HepG2 (cell line): ENCODE measurements around the gene TRIM4. TPM values are rescaled to one million over a fixed set of nuclear protein-coding genes. Genes with fewer than 3 reads are reported as not detected.

Experiments used
- ATAC-seq: fragments of 200-7000 bp; cut with Tn5 transposase; 3 replicates; pipeline ENCODE4 v1.9.1; 2020; ENCODE audit warnings: mild to moderate bottlenecking, moderate library complexity
- BruUV-seq: library from RNA; stranded (reverse); fragments of 400-500 nt; replicated peaks from 2 replicates; lab custom pipeline; 2021; lab: Mats Ljungman, UMichigan
- CTCF ChIA-PET: fragments of 300-600 bp; formaldehyde crosslinking; extraction: SDS; loops from one replicate; lab custom pipeline; 2021; ENCODE audit warnings: low total read pairs, inconsistent platforms, low intra/inter-chr PET ratio; lab: Yijun Ruan, JAX
- POLR2A ChIA-PET: fragments of 350-600 bp; sonication (Branson Sonifier 250); formaldehyde crosslinking; loops from one replicate; lab custom pipeline; 2020; ENCODE audit warnings: antibody characterized with exemption, inconsistent platforms; lab: Yijun Ruan, JAX
- DNase-seq: peaks from one replicate; pipeline ENCODE4 v3.0.0-alpha.2; 2015; ENCODE audit warnings: low spot score
- FAIRE-seq: peaks from 3 replicates; lab custom pipeline; 2011; peaks lifted over from hg19 to GRCh38; lab: Jason Lieb, UNC
- H2AFZ ChIP-seq: one replicate; pipeline ENCODE4 v1.6.1; 2011; ENCODE audit warnings: low read length, inconsistent platforms
- H3K27ac ChIP-seq: fragments of 300-600 bp; 3 replicates; pipeline ENCODE4 v1.8.0; 2011; ENCODE audit warnings: mixed run types, mild to moderate bottlenecking, mixed read lengths, low read length, inconsistent platforms; ENCODE audit not compliant: insufficient read depth; ENCODE audit errors: extremely low read length
- H3K27me3 ChIP-seq, 2 experiments: fragments of 200-600 bp in 1 of 2; 2 replicates in 1 of 2; 3 replicates in 1 of 2; pipeline versions ENCODE4 v1.6.0 to v1.8.0; 2011; ENCODE audit warnings: low read length in 2 of 2, mild to moderate bottlenecking in 2 of 2, moderate library complexity in 2 of 2, inconsistent platforms in 1 of 2; ENCODE audit not compliant: insufficient read depth in 2 of 2, control insufficient read depth in 1 of 2
- H3K36me3 ChIP-seq, 2 experiments: fragments of 200-600 bp in 1 of 2; replicated peaks in 1 of 2; 2 replicates in 1 of 2; 3 replicates in 1 of 2; pipeline versions ENCODE4 v1.5.1 to v1.8.0; 2011; ENCODE audit warnings: low read length in 2 of 2, inconsistent platforms in 1 of 2; ENCODE audit not compliant: insufficient read depth in 2 of 2, control insufficient read depth in 1 of 2
- H3K4me1 ChIP-seq: 2 replicates; pipeline ENCODE4 v1.5.1; 2012; ENCODE audit warnings: low read length, inconsistent platforms; ENCODE audit not compliant: insufficient read depth
- H3K4me2 ChIP-seq: 2 replicates; pipeline ENCODE4 v1.6.0; 2011; ENCODE audit warnings: low read depth, low read length, inconsistent platforms
- H3K4me3 ChIP-seq, 3 experiments: fragments of 200-600 bp in 1 of 3; sonication (generic), shearing (Covaris generic) in 1 of 3; replicated peaks in 1 of 3; 2 replicates each; pipeline ENCODE4 v1.5.1; 2011 to 2016; ENCODE audit warnings: low read length in 3 of 3, inconsistent platforms in 2 of 3, low read depth in 2 of 3, mild to moderate bottlenecking in 2 of 3, control low read depth in 1 of 3, mixed read lengths in 1 of 3; ENCODE audit not compliant: insufficient read depth in 1 of 3
- H3K79me2 ChIP-seq: one replicate; pipeline ENCODE4 v1.6.1; 2011; ENCODE audit warnings: low read length, inconsistent platforms; ENCODE audit not compliant: insufficient read depth
- H3K9ac ChIP-seq: 2 replicates; pipeline ENCODE4 v1.6.0; 2011; ENCODE audit warnings: mild to moderate bottlenecking, low read depth, low read length, inconsistent platforms; ENCODE audit not compliant: insufficient read depth
- H3K9me3 ChIP-seq: 2 replicates; pipeline ENCODE4 v1.5.1; 2012; ENCODE audit warnings: mild to moderate bottlenecking, low read length
- H4K20me1 ChIP-seq: 2 replicates; pipeline ENCODE4 v1.6.0; 2011; ENCODE audit warnings: inconsistent platforms, mild to moderate bottlenecking, low read length, moderate library complexity; ENCODE audit not compliant: insufficient read depth
- ATAD3A ChIP-seq: sonication (generic); formaldehyde crosslinking; IDR thresholded peaks from 2 replicates; pipeline ENCODE4 v1.4.0; 2020; ENCODE audit warnings: missing genetic modification reagents
- EZH2 ChIP-seq: conservative IDR thresholded peaks from 2 replicates; pipeline ENCODE4 v1.6.1; 2012; ENCODE audit warnings: mild to moderate bottlenecking, low read depth, low read length, moderate library complexity
- JARID2 ChIP-seq: sonication (generic); formaldehyde crosslinking; IDR thresholded peaks from 2 replicates; pipeline ENCODE4 v1.8.1; 2023; ENCODE audit warnings: missing genetic modification reagents, inconsistent platforms; ENCODE audit not compliant: insufficient replicate concordance
- KMT2B ChIP-seq: IDR thresholded peaks from 2 replicates; pipeline ENCODE4 v1.6.1; 2016; ENCODE audit warnings: missing genetic modification reagents, missing compliant biosample characterization
- MAFF ChIP-seq: IDR thresholded peaks from 2 replicates; pipeline ENCODE4 v1.6.1; 2011; ENCODE audit warnings: low read depth, low read length, improper control_type of control experiment
- NCOA2 ChIP-seq: sonication (generic); formaldehyde crosslinking; IDR thresholded peaks from 2 replicates; pipeline ENCODE4 v1.8.0; 2022; ENCODE audit warnings: inconsistent platforms
- NFRKB ChIP-seq: fragments of 450-650 bp; IDR thresholded peaks from 2 replicates; pipeline ENCODE4 v1.6.1; 2017
- TSC22D2 ChIP-seq: sonication (generic); formaldehyde crosslinking; IDR thresholded peaks from 2 replicates; pipeline ENCODE4 v1.5.1; 2020; ENCODE audit warnings: missing genetic modification reagents, mild to moderate bottlenecking, borderline replicate concordance
- ZBED4 ChIP-seq: sonication (generic); formaldehyde crosslinking; IDR thresholded peaks from 2 replicates; pipeline ENCODE4 v1.4.0; 2020; ENCODE audit warnings: missing genetic modification reagents, borderline replicate concordance
- ZNF3 ChIP-seq: IDR thresholded peaks from 2 replicates; pipeline ENCODE4 v1.7.0; 2017; ENCODE audit warnings: inconsistent platforms
- ZNF749 ChIP-seq: sonication (generic); formaldehyde crosslinking; IDR thresholded peaks from 2 replicates; pipeline ENCODE4 v1.8.0; 2022; ENCODE audit warnings: mild to moderate bottlenecking, missing genetic modification reagents, moderate library complexity, borderline replicate concordance
- ZNF772 ChIP-seq: sonication (generic); formaldehyde crosslinking; IDR thresholded peaks from 2 replicates; pipeline ENCODE4 v1.5.0; 2020; ENCODE audit warnings: mild to moderate bottlenecking, missing genetic modification reagents
- WGBS: methylation state at CpG from one replicate; pipeline ENCODE4 v1.1.6; 2017; ENCODE audit warnings: low lambda C conversion rate; 5-methylcytosine and 5-hydroxymethylcytosine counted together
- in situ Hi-C: cut with HindIII; loops from 2 replicates; pipeline ENCODE4 v1.10.0; 2017; ENCODE audit warnings: low pct_unique_long_range_greater_than_20kb; ENCODE audit not compliant: extremely low pct_ligation_motif_present
- intact Hi-C: fragments of 100-400 bp; cut with micrococcal nuclease; formaldehyde crosslinking; loops from one replicate; pipeline ENCODE4 v1.10.0; 2022; ENCODE audit not compliant: unreplicated experiment
- polyA plus RNA-seq, 8 experiments: library from polyadenylated mRNA; depleted of rRNA in 3 of 8; stranded (reverse) in 7 of 8; unstranded in 1 of 8; fragments of >200 nt; fragmentation: Illumina TruSeq in 4 of 8; extraction: Trizol in 4 of 8; gene quantifications; 2 replicates each; pipeline versions ENCODE4 v1.2.1 to v1.2.3, GENCODE V29; 2011 to 2016; ENCODE audit warnings: low read depth in 4 of 8, missing spikeins in 1 of 8, mixed read lengths in 1 of 8; ENCODE audit not compliant: insufficient read depth in 1 of 8
- total RNA-seq, 5 experiments: library from RNA; depleted of rRNA; stranded (reverse); fragments of >200 nt; fragmentation: Illumina TruSeq; extraction: Trizol; gene quantifications; 2 replicates each; pipeline ENCODE4 v1.2.3, GENCODE V29; 2016; ENCODE audit warnings: low read depth in 1 of 5
- TF ChIP-seq, protein P1 (sequence below): sonication (generic); formaldehyde crosslinking; IDR thresholded peaks from 2 replicates; pipeline ENCODE4 v1.5.0; 2020; ENCODE audit warnings: mild to moderate bottlenecking, missing genetic modification reagents
- TF ChIP-seq, protein P2 (sequence below): sonication (generic); formaldehyde crosslinking; IDR thresholded peaks from 2 replicates; pipeline ENCODE4 v1.5.0; 2020; ENCODE audit warnings: mild to moderate bottlenecking, missing genetic modification reagents, moderate library complexity
- TF ChIP-seq, protein P3 (sequence below): sonication (generic); formaldehyde crosslinking; IDR thresholded peaks from 2 replicates; pipeline ENCODE4 v1.5.1; 2020; ENCODE audit warnings: mild to moderate bottlenecking, missing genetic modification reagents, moderate library complexity
- TF ChIP-seq, protein P4 (sequence below): sonication (generic); formaldehyde crosslinking; IDR thresholded peaks from 2 replicates; pipeline ENCODE4 v1.5.0; 2020; ENCODE audit warnings: mild to moderate bottlenecking, low read depth, missing genetic modification reagents, borderline replicate concordance

Gene TRIM4
- total and polyA plus RNA-seq, 2 of the 13 experiments (the other 11 are each of a cell fraction or from before 2014, with no cell fraction given), result 17.6 to 21.7 TPM

- no peaks in the 10 kb centered on the region for H3K4me1 ChIP-seq
- no peaks in the 10 kb centered on the region for H3K9me3 ChIP-seq
- no peaks in the 10 kb centered on the region for H4K20me1 ChIP-seq
- in situ Hi-C loops, result no loop called here
- ChIA-PET CTCF (no interaction called here), POLR2A (no interaction called here)
- H3K27me3 ChIP-seq, result no peaks in the 10 kb centered on the region
- no peak overlapping the region for H3K27ac ChIP-seq
- intact Hi-C loops, result no loop called here
- no peaks in the 10 kb centered on the region for H3K79me2 ChIP-seq
- no peak for DNase-seq
- WGBS, result 92% methylated on average over 6 of the region's 6 CpGs
- H3K4me2 ChIP-seq, result no peak overlapping the region
- H3K9ac ChIP-seq, result no peak overlapping the region
- H3K36me3 ChIP-seq, result peaks cover 3 to 20% of the 10 kb centered on the region in 2 experiments
- BruUV-seq, result no TSS peak
- H2AFZ ChIP-seq, result no peak overlapping the region
- FAIRE-seq, result no peak
- no peak overlapping the region for H3K4me3 ChIP-seq
- ATAC-seq, result no peak
- TF ChIP-seq ZNF772 (CRISPR knock-in tag) (no peak), NFRKB (no peak), ZNF3 (no peak), ZBED4 (CRISPR knock-in tag) (no peak), JARID2 (CRISPR knock-in tag) (no peak), EZH2 (no peak), ATAD3A (no peak), MAFF (no peak), NCOA2 (CRISPR knock-in tag) (no peak), TSC22D2 (CRISPR knock-in tag) (no peak), KMT2B (no peak), ZNF749 (CRISPR knock-in tag) (no peak)
- TF ChIP-seq, protein P1, sequence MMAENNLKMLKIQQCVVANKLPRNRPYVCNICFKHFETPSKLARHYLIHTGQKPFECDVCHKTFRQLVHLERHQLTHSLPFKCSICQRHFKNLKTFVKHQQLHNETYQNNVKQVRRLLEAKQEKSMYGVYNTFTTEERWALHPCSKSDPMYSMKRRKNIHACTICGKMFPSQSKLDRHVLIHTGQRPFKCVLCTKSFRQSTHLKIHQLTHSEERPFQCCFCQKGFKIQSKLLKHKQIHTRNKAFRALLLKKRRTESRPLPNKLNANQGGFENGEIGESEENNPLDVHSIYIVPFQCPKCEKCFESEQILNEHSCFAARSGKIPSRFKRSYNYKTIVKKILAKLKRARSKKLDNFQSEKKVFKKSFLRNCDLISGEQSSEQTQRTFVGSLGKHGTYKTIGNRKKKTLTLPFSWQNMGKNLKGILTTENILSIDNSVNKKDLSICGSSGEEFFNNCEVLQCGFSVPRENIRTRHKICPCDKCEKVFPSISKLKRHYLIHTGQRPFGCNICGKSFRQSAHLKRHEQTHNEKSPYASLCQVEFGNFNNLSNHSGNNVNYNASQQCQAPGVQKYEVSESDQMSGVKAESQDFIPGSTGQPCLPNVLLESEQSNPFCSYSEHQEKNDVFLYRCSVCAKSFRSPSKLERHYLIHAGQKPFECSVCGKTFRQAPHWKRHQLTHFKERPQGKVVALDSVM (CRISPR knock-in tag), result no peak
- TF ChIP-seq, protein P2, sequence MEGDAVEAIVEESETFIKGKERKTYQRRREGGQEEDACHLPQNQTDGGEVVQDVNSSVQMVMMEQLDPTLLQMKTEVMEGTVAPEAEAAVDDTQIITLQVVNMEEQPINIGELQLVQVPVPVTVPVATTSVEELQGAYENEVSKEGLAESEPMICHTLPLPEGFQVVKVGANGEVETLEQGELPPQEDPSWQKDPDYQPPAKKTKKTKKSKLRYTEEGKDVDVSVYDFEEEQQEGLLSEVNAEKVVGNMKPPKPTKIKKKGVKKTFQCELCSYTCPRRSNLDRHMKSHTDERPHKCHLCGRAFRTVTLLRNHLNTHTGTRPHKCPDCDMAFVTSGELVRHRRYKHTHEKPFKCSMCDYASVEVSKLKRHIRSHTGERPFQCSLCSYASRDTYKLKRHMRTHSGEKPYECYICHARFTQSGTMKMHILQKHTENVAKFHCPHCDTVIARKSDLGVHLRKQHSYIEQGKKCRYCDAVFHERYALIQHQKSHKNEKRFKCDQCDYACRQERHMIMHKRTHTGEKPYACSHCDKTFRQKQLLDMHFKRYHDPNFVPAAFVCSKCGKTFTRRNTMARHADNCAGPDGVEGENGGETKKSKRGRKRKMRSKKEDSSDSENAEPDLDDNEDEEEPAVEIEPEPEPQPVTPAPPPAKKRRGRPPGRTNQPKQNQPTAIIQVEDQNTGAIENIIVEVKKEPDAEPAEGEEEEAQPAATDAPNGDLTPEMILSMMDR (CRISPR knock-in tag), result no peak
- TF ChIP-seq, protein P3, sequence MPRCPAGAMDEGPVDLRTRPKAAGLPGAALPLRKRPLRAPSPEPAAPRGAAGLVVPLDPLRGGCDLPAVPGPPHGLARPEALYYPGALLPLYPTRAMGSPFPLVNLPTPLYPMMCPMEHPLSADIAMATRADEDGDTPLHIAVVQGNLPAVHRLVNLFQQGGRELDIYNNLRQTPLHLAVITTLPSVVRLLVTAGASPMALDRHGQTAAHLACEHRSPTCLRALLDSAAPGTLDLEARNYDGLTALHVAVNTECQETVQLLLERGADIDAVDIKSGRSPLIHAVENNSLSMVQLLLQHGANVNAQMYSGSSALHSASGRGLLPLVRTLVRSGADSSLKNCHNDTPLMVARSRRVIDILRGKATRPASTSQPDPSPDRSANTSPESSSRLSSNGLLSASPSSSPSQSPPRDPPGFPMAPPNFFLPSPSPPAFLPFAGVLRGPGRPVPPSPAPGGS (CRISPR knock-in tag), result no peak
- TF ChIP-seq, protein P4, sequence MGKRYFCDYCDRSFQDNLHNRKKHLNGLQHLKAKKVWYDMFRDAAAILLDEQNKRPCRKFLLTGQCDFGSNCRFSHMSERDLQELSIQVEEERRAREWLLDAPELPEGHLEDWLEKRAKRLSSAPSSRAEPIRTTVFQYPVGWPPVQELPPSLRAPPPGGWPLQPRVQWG, result no peak
These were observed 21.9 kb downstream of the TRIM4 start for GRCh38 chr7:99897322-99898022.
